ENCODE measurements around the gene RFPL2. TPM values are rescaled to one million over a fixed set of nuclear protein-coding genes. Genes with fewer than 3 reads are reported as not detected.
A peak's percentile ranks its signal among the peaks of the same experiment; 100 is the strongest.

RFPL2 gene
- total RNA-seq, result not detected in 2 replicates

- DNase-seq (ENCODE audit: low read depth in 2 of 2), result peak; percentile 50 to 64
Measured at GRCh38 chr22:32204856-32205722, at the start of gene RFPL2. TSS of gene RFPL2 (minus strand) at chr22:32205073. CDS start at chr22:32202451, 2,622 bp downstream.

DNA sequence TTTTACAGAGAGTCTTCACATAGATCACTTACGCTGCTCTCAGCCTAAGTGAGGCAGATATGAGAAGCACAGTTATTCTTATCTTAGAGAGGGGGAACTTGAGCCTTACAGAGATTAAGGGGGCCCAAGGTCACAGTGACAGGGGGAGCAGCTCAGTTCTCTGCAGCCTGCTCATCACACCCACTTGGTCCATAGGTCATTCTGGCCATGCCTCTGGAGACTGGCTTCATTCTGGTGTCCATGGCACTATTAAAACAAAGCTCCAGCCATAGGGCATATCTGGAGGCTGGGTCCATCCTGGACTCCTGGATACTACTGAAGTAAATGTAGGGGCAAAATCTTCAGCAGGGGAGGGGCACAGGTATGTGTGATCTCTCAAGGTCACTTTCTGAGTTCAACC, 44.4 kb upstream of the RFPL2 start:
- no peak for DNase-seq (ENCODE audit: low read depth in 2 of 2)

GRCh38 chr22:32248276-32248675, 43.4 kb upstream of the RFPL2 start:
- DNase-seq (ENCODE audit: low read depth in 2 of 2), result peak; percentile 54 to 87

DNA sequence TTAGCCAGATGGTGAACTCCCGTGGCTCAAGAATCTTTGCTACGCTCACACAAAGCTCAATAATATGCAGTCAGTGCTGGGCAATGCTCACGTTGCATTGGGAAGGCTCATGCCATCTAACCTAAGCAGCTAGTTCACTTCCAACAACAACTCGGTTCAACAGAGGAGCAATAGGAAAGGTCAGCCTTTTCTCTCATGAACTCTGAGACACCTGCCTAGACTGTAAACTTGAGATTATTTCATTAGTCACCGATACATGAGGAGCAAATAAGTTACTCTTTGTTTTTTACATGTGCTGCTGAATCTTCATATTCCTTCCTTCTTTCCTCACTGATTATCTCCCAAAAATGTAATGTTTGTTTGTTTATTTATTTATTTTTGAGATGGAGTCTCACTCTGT, 41.3 kb upstream of the RFPL2 start:
- no peak for DNase-seq (ENCODE audit: low read depth in 2 of 2)

- DNase-seq (ENCODE audit: low read depth in 2 of 2), result no peak
Measured at GRCh38 chr22:32245042-32245441, 40.2 kb upstream of the RFPL2 start.

- no peak for DNase-seq (ENCODE audit: low read depth in 2 of 2)
Measured at GRCh38 chr22:32244547-32244946, 39.7 kb upstream of the RFPL2 start.

- DNase-seq (ENCODE audit: low read depth in 2 of 2), result no peak
Measured at GRCh38 chr22:32240461-32240860, 35.6 kb upstream of the RFPL2 start.

DNA sequence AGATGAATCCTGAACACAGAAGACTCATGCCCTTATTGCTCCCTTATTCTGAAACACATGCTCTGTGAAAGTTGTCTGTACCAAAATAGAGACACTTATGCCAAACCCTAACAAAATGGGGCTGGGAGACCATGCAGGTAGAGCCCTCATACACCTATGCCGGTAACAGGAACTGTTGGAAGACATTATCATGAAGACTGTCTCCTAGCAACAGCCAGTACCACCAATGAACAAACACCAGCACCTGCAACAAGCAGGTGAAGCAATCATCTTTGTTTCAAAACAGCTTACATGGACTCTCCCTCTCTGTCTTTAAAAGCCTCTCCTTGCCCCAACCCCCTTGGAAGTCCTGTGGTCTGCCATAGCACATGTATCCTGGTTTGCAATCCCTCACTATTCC, 33.0 kb upstream of the RFPL2 start:
- no peak for DNase-seq (ENCODE audit: low read depth in 2 of 2)

DNA sequence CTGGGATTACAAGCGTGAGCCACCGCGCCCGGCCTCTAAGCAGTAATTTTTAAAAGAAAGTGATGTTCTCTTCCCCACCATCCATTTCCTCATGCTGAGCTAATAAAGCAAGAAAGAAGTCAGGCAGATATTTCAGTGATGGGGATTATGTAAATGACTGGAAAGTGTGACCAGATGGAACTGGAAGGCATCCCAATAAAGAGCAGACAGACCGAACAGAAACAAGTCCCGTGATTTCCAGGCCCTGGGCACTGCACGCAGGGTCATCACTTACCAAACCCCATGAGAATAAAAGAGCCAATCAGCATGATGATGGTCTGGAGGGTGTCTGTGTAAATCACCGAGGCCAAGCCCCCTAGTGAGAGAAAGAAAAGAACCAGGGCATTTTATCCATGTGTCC, 32.1 kb upstream of the RFPL2 start:
- peak in 1 of 2 donors; percentile 82 for DNase-seq (ENCODE audit: low read depth in 2 of 2)

DNA sequence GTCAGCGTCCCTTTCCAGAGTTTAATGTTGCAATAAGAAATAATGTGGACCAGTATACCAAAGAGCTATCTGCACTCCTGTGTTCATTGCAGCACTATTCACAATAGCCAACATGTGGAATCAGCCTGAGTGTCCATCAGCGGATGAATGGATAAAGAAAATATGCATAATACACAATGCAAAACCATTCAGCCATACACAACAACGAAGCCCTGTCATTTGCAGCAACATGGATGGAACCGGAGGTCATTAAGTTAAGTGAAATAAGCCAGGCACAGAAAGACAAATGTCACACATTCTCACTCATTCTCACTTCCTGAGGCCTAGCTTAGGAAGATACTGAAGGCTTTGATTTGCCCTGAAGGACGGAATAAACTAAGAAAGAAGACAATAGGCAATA, 28.2 kb upstream of the RFPL2 start:
- no peak for DNase-seq (ENCODE audit: low read depth in 2 of 2)

- DNase-seq (ENCODE audit: low read depth in 2 of 2), result no peak
Measured at GRCh38 chr22:32232191-32232830, 27.4 kb upstream of the RFPL2 start.

- DNase-seq (ENCODE audit: low read depth in 2 of 2), result no peak
Measured at GRCh38 chr22:32226326-32227104, 21.6 kb upstream of the RFPL2 start.

- DNase-seq (ENCODE audit: low read depth in 2 of 2), result peak in 1 of 2 donors; percentile 31
Measured at GRCh38 chr22:32222991-32223390, 18.1 kb upstream of the RFPL2 start.

- DNase-seq (ENCODE audit: low read depth in 2 of 2), result no peak
Measured at GRCh38 chr22:32219026-32219425, 14.2 kb upstream of the RFPL2 start.

GRCh38 chr22:32218470-32218869, 13.6 kb upstream of the RFPL2 start:
- DNase-seq (ENCODE audit: low read depth in 2 of 2), result no peak

DNA sequence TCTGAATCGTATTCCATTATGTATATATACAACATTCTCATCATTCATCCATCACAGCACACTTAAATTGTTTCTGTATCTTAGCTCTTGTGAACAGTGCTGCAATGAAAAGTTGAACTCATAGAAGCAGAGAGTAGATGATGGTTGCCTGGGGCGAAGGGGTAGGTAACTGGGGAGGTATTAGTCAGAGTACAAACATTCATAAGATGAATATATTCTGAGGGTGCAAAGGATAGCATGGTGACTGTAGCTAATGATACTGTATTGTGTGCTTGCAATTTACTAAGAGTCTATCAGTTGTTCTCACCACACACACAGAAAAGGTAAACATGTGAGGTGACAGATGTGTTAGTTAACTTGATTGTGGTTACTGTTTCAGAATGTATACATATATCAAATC, 12.6 kb upstream of the RFPL2 start:
- no peak for DNase-seq (ENCODE audit: low read depth in 2 of 2)

GRCh38 chr22:32216911-32217310, 12.0 kb upstream of the RFPL2 start:
- DNase-seq (ENCODE audit: low read depth in 2 of 2), result no peak

DNA sequence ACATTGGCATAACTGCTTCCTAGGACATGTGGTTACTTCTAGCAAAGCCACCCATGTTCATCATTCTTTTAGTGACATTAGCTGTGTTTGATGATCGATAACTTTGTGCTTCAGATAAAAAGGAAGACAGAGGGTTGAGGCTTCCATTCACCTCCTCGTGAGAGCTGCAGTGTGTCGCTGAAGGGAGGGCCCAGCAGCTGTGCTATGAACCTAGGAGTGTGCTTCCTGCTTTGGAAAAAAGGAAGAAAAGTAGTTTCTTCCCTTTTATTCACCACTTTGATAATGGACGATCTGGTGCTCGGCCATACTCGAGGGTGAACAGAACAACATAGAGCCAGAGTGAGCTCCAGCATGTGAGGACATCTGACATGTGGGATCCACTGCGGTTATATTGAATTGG, 6.1 kb upstream of the RFPL2 start:
- no peak for DNase-seq (ENCODE audit: low read depth in 2 of 2)

DNA sequence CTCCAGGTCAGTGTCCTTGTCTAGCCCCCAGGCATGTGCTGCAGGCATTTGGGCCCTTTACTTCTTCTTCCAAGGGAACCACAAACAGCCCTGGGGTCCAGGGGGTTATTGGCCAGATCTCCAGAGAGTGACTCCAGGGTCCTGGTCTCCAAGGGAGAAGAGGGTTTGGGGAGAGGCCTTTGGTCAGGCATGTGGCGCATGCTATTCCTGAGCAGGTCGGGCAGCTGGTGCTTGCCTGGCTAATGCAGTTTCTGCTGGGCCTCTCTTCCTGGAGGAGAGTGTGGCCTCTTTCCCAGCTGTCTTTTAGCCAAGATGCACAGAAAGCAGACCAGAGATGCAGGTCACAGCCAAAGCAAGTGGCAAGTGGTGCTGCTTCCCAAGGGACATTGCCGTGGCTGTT, 3.8 kb upstream of the RFPL2 start:
- no peak for DNase-seq (ENCODE audit: low read depth in 2 of 2)

DNA sequence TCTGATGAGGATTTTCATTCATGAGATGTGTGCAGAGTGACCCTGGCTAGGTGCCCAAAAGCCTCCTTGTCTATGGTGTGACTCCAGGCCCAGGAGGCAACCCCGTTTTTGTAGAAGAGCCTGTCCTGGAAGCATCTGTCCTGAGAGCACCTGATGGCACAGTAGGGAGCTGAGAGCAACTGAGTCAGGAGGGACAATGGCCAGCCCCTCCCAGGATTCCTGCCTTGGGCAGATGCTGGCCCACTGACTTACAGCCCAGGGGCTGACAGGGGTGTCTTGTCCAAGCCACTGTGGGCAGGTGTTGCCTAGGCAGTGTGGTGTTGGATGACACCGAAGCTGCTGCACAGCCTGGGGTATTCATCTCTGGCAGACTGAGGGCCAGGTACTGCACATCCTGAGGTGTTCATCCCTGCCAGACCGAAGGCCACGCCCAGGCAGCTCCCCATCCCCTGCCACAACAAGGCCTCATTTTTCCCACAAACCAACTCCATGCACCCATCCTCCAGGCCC, 3.2 kb upstream of the RFPL2 start:
- DNase-seq (ENCODE audit: low read depth in 2 of 2), result no peak

DNA sequence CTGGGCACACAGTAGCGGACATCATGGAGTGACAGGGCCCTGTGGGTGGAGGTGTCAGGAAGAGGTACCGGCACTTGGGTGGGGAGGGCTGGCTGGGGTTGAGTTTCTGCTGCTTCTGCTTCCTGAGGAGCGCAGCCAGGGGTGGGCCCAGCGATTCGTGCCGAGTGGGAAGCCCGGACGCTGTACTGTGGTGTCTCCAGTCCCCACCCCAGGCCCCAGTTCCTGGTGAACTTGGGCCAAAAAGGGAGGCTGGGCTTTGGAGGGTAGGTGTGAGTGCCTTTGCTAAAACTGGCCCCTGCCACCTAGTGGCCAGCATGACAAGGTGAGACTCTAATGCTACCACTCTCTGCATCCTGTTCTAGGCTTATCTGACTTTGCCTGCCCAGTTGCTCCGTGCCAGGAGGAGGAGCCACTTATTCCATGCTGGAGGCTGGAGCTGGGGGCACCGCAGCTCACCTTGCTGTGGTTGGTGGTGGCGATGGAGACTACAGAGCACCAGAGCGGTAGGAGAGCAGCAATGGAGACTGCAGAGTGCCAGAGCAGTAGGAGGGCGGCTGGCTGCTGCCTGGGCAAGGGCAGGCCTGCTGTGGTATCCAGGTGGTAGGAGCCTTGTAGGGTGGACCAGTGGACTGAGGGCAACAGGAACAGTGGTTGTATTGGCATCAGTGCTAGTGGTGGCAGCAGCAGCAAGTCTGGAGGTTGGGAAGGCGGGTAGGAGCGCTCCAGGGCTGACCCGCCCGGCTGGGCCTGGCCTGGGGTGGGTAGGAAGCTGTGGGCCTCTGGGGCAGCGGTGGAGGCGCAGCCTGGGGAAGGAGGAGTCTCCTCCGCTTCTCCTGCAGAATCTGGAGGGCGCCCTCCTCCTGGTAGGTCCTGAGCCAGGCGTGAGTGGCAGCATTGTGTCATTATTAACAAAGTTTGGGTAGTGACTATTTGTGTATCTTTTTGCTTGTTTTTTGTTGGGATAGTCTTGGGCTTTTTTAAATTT, 2.2 kb upstream of the RFPL2 start:
- peak; percentile 33 to 69 for DNase-seq (ENCODE audit: low read depth in 2 of 2)
